ENCODE data around the gene C5orf15.

C5orf15 gene

GRCh38 chr5:133968204-133968980 lies at the start of gene C5orf15:
C5orf15 (minus strand) TSS chr5:133968625; CDS start chr5:133968584, 41 bp downstream.
- peak; percentile 95 for DNase-seq

- no peak for DNase-seq
These were observed 39.9 kb upstream of the C5orf15 start for GRCh38 chr5:134008266-134008749.

GRCh38 chr5:134007581-134008265 lies 39.3 kb upstream of the C5orf15 start:
- no peak for DNase-seq

- DNase-seq = no peak
These were observed 37.7 kb upstream of the C5orf15 start for GRCh38 chr5:134006115-134006514.

GRCh38 chr5:134005417-134006061 lies 37.1 kb upstream of the C5orf15 start:
- no peak for DNase-seq

GRCh38 chr5:134004626-134005416 lies 36.4 kb upstream of the C5orf15 start, which contains the start of gene VDAC1:
VDAC1 (minus strand) TSS chr5:134004975; CDS start chr5:133993012, 11,963 bp downstream.
- peak; percentile 85 for DNase-seq

- peak; percentile 45 for DNase-seq
These were observed 35.6 kb upstream of the C5orf15 start for GRCh38 chr5:134003817-134004625.

GRCh38 chr5:134003064-134003816 lies 34.8 kb upstream of the C5orf15 start:
- DNase-seq = peak; percentile 40

GRCh38 chr5:134001938-134002731 lies 33.7 kb upstream of the C5orf15 start:
- no peak for DNase-seq

GRCh38 chr5:134000696-134001453 lies 32.5 kb upstream of the C5orf15 start:
- no peak for DNase-seq

GRCh38 chr5:134000091-134000511 lies 31.7 kb upstream of the C5orf15 start:
- no peak for DNase-seq

GRCh38 chr5:133998807-133999206 lies 30.4 kb upstream of the C5orf15 start:
- no peak for DNase-seq

- DNase-seq = no peak
These were observed 29.6 kb upstream of the C5orf15 start for GRCh38 chr5:133998042-133998441.

- DNase-seq = no peak
These were observed 28.3 kb upstream of the C5orf15 start for GRCh38 chr5:133996683-133997252.

GRCh38 chr5:133995883-133996563 lies 27.6 kb upstream of the C5orf15 start:
- no peak for DNase-seq

- no peak for DNase-seq
These were observed 26.9 kb upstream of the C5orf15 start for GRCh38 chr5:133995341-133995740.

- DNase-seq = no peak
These were observed 26.5 kb upstream of the C5orf15 start for GRCh38 chr5:133994990-133995333.

- DNase-seq = no peak
These were observed 26.0 kb upstream of the C5orf15 start for GRCh38 chr5:133994297-133994989.
